Measurements from ENCODE around the gene MBIP.

Gene MBIP

GRCh38 chr14:36300337-36300736 is 20.1 kb downstream of the MBIP start:
- TF ChIP-seq CTCF (conservative IDR thresholded peaks at IDR 0.05; ENCODE audit: low read depth, low read length): no peak
- DNase-seq (ENCODE audit: low read depth): peak; percentile 51
- no peak overlapping the region for H3K4me3 ChIP-seq (ENCODE audit: low read depth, low read length)

GRCh38 chr14:36295642-36296627 is 24.5 kb downstream of the MBIP start:
- no peak for DNase-seq (ENCODE audit: low read depth)
- no peak for TF ChIP-seq CTCF (conservative IDR thresholded peaks at IDR 0.05; ENCODE audit: low read depth, low read length)
- H3K4me3 ChIP-seq (ENCODE audit: low read depth, low read length): no peak overlapping the region

GRCh38 chr14:36294543-36294942 is 25.9 kb downstream of the MBIP start:
- no peak overlapping the region for H3K4me3 ChIP-seq (ENCODE audit: low read depth, low read length)
- TF ChIP-seq CTCF (conservative IDR thresholded peaks at IDR 0.05; ENCODE audit: low read depth, low read length): no peak
- no peak for DNase-seq (ENCODE audit: low read depth)

- no peak overlapping the region for H3K4me3 ChIP-seq (ENCODE audit: low read depth, low read length)
- no peak for TF ChIP-seq CTCF (conservative IDR thresholded peaks at IDR 0.05; ENCODE audit: low read depth, low read length)
- peak; percentile 89 for DNase-seq (ENCODE audit: low read depth)
Measured at GRCh38 chr14:36293824-36294223, 26.6 kb downstream of the MBIP start.

GRCh38 chr14:36289954-36290353 is 30.5 kb downstream of the MBIP start:
- H3K4me3 ChIP-seq (ENCODE audit: low read depth, low read length): no peak overlapping the region
- no peak for DNase-seq (ENCODE audit: low read depth)
- TF ChIP-seq CTCF (conservative IDR thresholded peaks at IDR 0.05; ENCODE audit: low read depth, low read length): no peak

- no peak for TF ChIP-seq CTCF (conservative IDR thresholded peaks at IDR 0.05; ENCODE audit: low read depth, low read length)
- no peak for DNase-seq (ENCODE audit: low read depth)
- no peak overlapping the region for H3K4me3 ChIP-seq (ENCODE audit: low read depth, low read length)
Measured at GRCh38 chr14:36288496-36288895, 31.9 kb downstream of the MBIP start.

Measured in choroid plexus epithelial cell (primary cell).